Inferior parietal cortex (tissue), 1 donor: ENCODE measurements around the gene C1orf105.
"Not testable (repeated sequence)": the region's sequence is repeated elsewhere in the genome, so short reads cannot be mapped to it uniquely, and the experiment has no call there.

Experiments
- DNase-seq: peaks from one replicate; pipeline ENCODE4 v3.0.0-alpha.2; 2016; ENCODE audit errors: extremely low spot score

Gene C1orf105

DNA sequence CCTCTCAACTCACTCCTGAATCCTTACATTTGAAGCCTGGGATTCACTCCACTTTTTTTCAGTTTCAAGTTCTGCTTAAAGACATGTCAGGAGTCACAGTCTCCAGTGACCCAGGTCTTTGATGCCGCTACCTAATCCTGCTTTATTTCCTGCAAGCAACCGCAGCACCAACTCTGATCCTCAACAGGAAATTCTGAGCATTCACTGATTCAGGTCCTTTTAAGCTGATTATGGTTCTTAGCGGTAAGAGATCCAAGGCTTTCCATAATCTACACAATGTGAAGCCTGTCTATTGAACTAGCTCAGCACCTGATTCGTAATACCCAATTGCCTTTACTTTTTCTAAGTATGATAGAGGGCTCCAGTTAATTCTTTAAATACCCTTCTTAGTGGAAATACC is 67.1 kb downstream of the C1orf105 start:
- no peak for DNase-seq

- no peak for DNase-seq
Measured at GRCh38 chr1:172488393-172488792, 67.9 kb downstream of the C1orf105 start.

GRCh38 chr1:172489847-172490246 is 69.4 kb downstream of the C1orf105 start:
- DNase-seq = no peak

DNA sequence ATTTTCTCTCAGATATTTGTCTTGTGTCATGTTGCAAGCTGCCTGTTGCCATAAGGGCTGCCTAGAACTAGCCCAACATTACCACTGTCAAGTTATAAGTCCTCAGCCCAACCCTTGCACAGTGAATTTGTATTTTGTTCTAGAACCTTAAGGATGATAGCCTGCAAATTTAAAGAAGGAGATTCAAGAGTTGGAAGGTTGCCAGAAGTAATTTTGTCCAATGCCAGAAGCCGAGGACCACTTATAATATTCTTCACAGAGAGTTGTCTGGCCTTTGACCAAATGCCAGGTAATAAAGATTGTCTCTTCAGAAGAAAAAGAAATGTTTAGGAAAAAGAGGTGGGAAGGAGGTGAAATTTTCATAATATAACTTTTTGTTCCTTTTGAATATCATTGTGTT is 71.9 kb downstream of the C1orf105 start:
- no peak for DNase-seq

GRCh38 chr1:172494166-172494565 is 73.7 kb downstream of the C1orf105 start:
- no peak for DNase-seq

DNA sequence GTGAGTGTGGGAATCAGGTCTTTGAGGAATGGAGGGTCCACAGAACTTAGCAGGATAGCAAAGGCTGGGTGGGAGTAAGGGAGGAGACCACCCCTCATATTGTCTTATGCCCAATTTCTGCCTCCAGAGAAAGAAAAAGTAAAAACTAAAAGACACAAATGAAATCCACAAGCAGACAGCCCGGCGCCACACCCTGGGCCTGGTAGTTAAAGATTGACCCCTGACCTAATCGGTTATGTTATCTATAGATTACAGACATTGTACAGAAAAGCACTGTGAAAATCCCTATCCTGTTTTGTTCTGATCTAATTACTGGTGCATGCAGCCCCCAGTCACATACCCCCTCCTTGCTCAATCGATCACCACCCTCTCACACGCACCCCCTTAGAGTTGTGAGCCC is 75.6 kb downstream of the C1orf105 start:
- DNase-seq = not testable (repeated sequence)

- no peak for DNase-seq
Measured at GRCh38 chr1:172496678-172497077, 76.2 kb downstream of the C1orf105 start.

DNA sequence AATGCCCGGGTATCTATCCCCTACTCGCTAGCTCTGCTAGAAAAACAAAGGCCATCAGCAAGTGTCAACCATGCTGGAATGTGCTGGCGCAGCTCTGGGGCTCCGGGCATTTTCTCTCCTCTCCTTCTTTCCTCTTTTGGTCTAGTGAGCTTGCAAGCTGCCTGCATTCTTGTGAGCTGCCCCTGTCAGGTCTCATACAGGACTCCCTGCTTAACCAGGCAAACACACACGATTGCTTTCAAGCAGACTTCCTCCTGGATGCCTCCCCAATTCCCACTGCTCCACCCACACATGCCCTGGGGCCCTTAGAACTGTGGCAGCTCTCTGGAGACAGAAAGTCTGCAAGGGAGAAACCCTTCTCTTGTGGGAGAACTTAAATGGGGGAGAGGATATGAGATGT is 76.7 kb downstream of the C1orf105 start:
- no peak for DNase-seq

GRCh38 chr1:172498857-172499256 is 78.4 kb downstream of the C1orf105 start:
- no peak for DNase-seq

- DNase-seq = no peak
Measured at GRCh38 chr1:172499636-172500141, 79.2 kb downstream of the C1orf105 start.

- DNase-seq = no peak
Measured at GRCh38 chr1:172500207-172500606, 79.7 kb downstream of the C1orf105 start.

- DNase-seq = no peak
Measured at GRCh38 chr1:172507741-172508140, 87.3 kb downstream of the C1orf105 start.

DNA sequence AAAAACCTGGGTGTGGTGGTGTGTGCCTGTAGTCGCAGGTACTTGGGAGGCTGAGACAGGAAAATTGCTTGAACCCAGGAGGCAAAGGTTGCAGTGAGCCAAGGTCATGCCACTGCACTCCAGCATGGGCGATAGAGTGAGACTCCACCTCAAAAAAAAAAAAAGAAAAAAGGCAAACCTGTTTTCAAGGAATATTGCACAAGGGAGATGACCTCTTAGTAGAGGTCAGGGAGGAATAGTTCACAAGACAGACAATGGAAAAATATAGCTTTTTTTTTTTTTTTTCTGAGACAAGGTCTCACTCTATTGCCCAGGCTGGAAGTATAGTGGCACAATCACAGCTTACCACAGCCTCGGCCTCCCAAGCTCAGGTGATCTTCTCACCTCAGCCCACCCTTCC is 90.0 kb downstream of the C1orf105 start:
- no peak for DNase-seq

- DNase-seq = no peak
Measured at GRCh38 chr1:172512591-172512990, 92.1 kb downstream of the C1orf105 start.

DNA sequence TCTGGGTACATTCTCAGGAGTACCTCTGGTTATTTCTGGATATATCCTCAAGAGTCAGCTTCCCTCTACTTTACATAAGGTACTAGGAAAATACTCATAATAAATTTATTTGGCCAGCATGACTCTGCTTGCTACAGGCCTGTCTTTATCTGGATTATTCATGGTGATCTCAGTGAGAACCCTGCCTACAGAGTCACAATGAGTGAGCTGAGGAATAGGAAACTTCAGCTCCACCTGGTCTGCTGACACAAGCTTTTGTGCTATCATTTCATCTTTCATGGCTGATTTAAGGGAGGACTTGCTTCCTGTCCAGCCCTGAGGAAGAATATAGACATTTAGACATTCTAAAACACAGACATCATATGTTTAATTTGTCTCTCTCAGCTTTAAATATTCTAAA is 93.0 kb downstream of the C1orf105 start:
- DNase-seq = no peak

- no peak for DNase-seq
Measured at GRCh38 chr1:172514108-172514507, 93.6 kb downstream of the C1orf105 start.

GRCh38 chr1:172515436-172515835 is 95.0 kb downstream of the C1orf105 start:
- DNase-seq = no peak

- no peak for DNase-seq
Measured at GRCh38 chr1:172515927-172516326, 95.4 kb downstream of the C1orf105 start.

DNA sequence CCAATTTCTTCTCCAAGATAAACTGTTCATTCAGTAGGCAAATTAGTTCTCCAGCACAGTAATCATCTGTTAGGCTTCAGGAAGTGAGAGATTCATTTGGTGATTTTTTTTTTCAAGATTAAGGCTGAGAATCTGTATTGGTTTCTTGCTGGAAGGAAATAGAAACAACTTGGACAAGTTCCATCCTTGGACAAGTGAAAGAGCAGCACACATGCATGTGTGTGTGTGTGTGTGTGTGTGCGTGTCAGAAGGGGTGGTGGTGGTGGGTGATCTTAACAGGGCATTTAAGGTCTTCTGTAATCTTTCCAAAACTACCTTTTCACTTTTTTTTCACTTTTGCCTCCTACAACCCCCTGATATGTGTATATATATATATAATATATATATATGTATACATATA is 96.6 kb downstream of the C1orf105 start:
- DNase-seq = no peak

DNA sequence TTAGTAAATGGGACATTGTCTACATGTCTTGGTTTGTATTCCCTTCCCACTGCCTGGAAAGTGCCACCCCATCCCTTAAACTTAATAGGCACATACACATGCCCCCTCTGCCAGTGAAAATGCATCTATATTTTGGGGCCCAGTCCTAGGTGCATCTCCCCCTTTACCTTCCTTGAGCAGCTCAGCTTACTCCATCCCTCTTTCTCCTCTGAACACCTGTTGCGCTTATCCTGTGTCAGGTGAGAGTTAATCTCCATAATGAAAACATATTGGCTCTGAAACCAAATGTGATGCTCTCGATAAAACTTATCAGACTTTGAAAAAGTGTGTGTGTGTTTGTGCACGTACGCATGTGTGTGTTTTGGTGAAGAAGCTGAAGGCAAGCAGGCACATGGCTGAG is 97.1 kb downstream of the C1orf105 start:
- DNase-seq = no peak
